Endothelial cell of umbilical vein (primary cell): ENCODE results near the gene GNA12. TPM values are rescaled to one million over a fixed set of nuclear protein-coding genes. Genes with fewer than 3 reads are reported as not detected.

Experiments
- BruUV-seq: library from RNA; stranded (reverse); fragments of 400-500 nt; replicated peaks from 2 replicates; lab custom pipeline; 2021; lab: Mats Ljungman, UMichigan
- CTCF ChIA-PET: fragments of 300-600, 350-600 bp; sonication (Branson Sonifier 250); formaldehyde crosslinking; loops from one replicate; lab custom pipeline; 2021; ENCODE audit warnings: antibody characterized with exemption, inconsistent platforms; lab: Charles Lee
- POLR2A ChIA-PET: fragments of 300-600, 350-600 bp; sonication (Branson Sonifier 250); formaldehyde crosslinking; loops from one replicate; lab custom pipeline; 2021; ENCODE audit warnings: antibody characterized with exemption, inconsistent platforms; lab: Charles Lee
- DNase-seq: peaks from one replicate; pipeline ENCODE4 v3.0.0-alpha.2; 2011; ENCODE audit warnings: low read depth, low spot score
- FAIRE-seq: peaks from 2 replicates; lab custom pipeline; 2011; peaks lifted over from hg19 to GRCh38; lab: Jason Lieb, UNC
- H2AFZ ChIP-seq: 2 replicates; pipeline ENCODE4 v1.6.0; 2012; ENCODE audit warnings: low read depth, low read length, control low read depth, inconsistent platforms
- H3K27ac ChIP-seq: 2 replicates; pipeline ENCODE4 v1.5.1; 2011; ENCODE audit warnings: low read depth, mild to moderate bottlenecking, control low read depth, low read length, moderate library complexity; ENCODE audit not compliant: insufficient read depth
- H3K27me3 ChIP-seq, 2 experiments: 2 replicates each; pipeline versions ENCODE4 v1.6.0 to v1.6.1; 2011; ENCODE audit warnings: low read length in 2 of 2, mixed read lengths in 1 of 2; ENCODE audit not compliant: control insufficient read depth in 2 of 2, insufficient read depth in 2 of 2
- H3K36me3 ChIP-seq, 2 experiments: 2 replicates in 1 of 2; 3 replicates in 1 of 2; pipeline ENCODE4 v1.5.1; 2011; ENCODE audit warnings: low read length in 2 of 2, mild to moderate bottlenecking in 1 of 2, moderate library complexity in 1 of 2; ENCODE audit not compliant: control insufficient read depth in 2 of 2, insufficient read depth in 2 of 2; ENCODE audit errors: extremely low read depth in 1 of 2
- H3K4me1 ChIP-seq: 3 replicates; pipeline ENCODE4 v1.5.1; 2011; ENCODE audit warnings: mild to moderate bottlenecking, low read length; ENCODE audit not compliant: control insufficient read depth, insufficient read depth; ENCODE audit errors: extremely low read depth
- H3K4me2 ChIP-seq: 2 replicates; pipeline ENCODE4 v1.6.1; 2011; ENCODE audit warnings: low read length, control low read depth, mixed read lengths; ENCODE audit not compliant: insufficient read depth
- H3K4me3 ChIP-seq, 3 experiments: fragments of 200-600 bp in 1 of 3; sonication (generic), shearing (Covaris generic) in 1 of 3; replicated peaks in 1 of 3; 2 replicates each; pipeline ENCODE4 v1.5.1; 2011 to 2016; ENCODE audit warnings: control low read depth in 3 of 3, low read length in 3 of 3, mild to moderate bottlenecking in 2 of 3, inconsistent platforms in 1 of 3, low read depth in 1 of 3, moderate library complexity in 1 of 3; ENCODE audit not compliant: insufficient read depth in 1 of 3
- H3K79me2 ChIP-seq: 2 replicates; pipeline ENCODE4 v1.6.0; 2012; ENCODE audit warnings: low read length, inconsistent platforms; ENCODE audit not compliant: control insufficient read depth, insufficient read depth
- H3K9ac ChIP-seq: replicated peaks from 2 replicates; pipeline ENCODE3; 2011; ENCODE audit warnings: low read length, control low read depth; ENCODE audit not compliant: insufficient read depth; ENCODE audit errors: extremely low read depth
- H3K9me1 ChIP-seq: replicated peaks from 3 replicates; pipeline ENCODE4 v1.6.0; 2011; ENCODE audit warnings: mild to moderate bottlenecking, low read length; ENCODE audit not compliant: control insufficient read depth, insufficient read depth; ENCODE audit errors: extremely low read depth
- H3K9me3 ChIP-seq: replicated peaks from 2 replicates; pipeline ENCODE4 v1.5.1; 2012; ENCODE audit warnings: low read length, inconsistent platforms; ENCODE audit not compliant: control insufficient read depth, insufficient read depth
- H4K20me1 ChIP-seq: replicated peaks from 2 replicates; pipeline ENCODE3; 2011; ENCODE audit warnings: mild to moderate bottlenecking, low read length; ENCODE audit not compliant: control insufficient read depth, insufficient read depth; ENCODE audit errors: extremely low read depth
- EZH2 ChIP-seq: IDR thresholded peaks from 2 replicates; pipeline ENCODE4 v1.6.1; 2012; ENCODE audit warnings: borderline replicate concordance, low read depth, mild to moderate bottlenecking, moderate library complexity, low read length, inconsistent platforms; ENCODE audit not compliant: severe bottlenecking
- FOS ChIP-seq: IDR thresholded peaks from 2 replicates; pipeline ENCODE4 v1.6.1; 2011; ENCODE audit warnings: mild to moderate bottlenecking, low read length, moderate library complexity, borderline replicate concordance; ENCODE audit not compliant: insufficient read depth
- GATA2 ChIP-seq: IDR thresholded peaks from 2 replicates; pipeline ENCODE4 v1.7.0; 2011; ENCODE audit warnings: low read depth, mild to moderate bottlenecking, moderate library complexity, mixed read lengths, low read length; ENCODE audit not compliant: insufficient read length, insufficient read depth
- JUN ChIP-seq: IDR thresholded peaks from 2 replicates; pipeline ENCODE4 v1.6.1; 2011; ENCODE audit warnings: borderline replicate concordance, low read depth; ENCODE audit not compliant: insufficient read length, insufficient read depth
- MYC ChIP-seq: IDR thresholded peaks from one replicate; pipeline ENCODE4 v1.6.1; 2011; ENCODE audit warnings: mild to moderate bottlenecking, low read depth, low read length
- POLR2A ChIP-seq: IDR thresholded peaks from 2 replicates; pipeline ENCODE4 v1.6.1; 2012; ENCODE audit warnings: low read depth, mild to moderate bottlenecking, control low read depth, low read length
- POLR2AphosphoS5 ChIP-seq: IDR thresholded peaks from 2 replicates; pipeline ENCODE4 v1.6.1; 2012; ENCODE audit warnings: low read depth, mild to moderate bottlenecking, control low read depth, low read length, moderate library complexity; ENCODE audit not compliant: insufficient read depth
- dilution Hi-C: fragments of 300-500 bp; cut with MboI; formaldehyde crosslinking; loops from one replicate; pipeline ENCODE4 v1.15.0; 2019; ENCODE audit warnings: low sequenced_read_pairs; ENCODE audit not compliant: extremely low pct_ligation_motif_present
- intact Hi-C: fragments of 100-400 bp; cut with micrococcal nuclease; formaldehyde crosslinking; loops from one replicate; pipeline ENCODE4 v1.10.0; 2022
- polyA plus RNA-seq, 4 experiments: library from polyadenylated mRNA; depleted of rRNA in 3 of 4; stranded (reverse) in 3 of 4; unstranded in 1 of 4; fragments of >200 nt; gene quantifications; 2 replicates each; pipeline versions ENCODE4 v1.2.1 to v1.2.3, GENCODE V29; 2011 to 2012; ENCODE audit warnings: missing spikeins in 1 of 4
- total RNA-seq: library from RNA; stranded (reverse); gene quantifications from 2 replicates; pipeline ENCODE4 v1.2.3, GENCODE V29; 2021
- TF ChIP-seq, protein P1 (sequence below): IDR thresholded peaks from 2 replicates; pipeline ENCODE4 v1.6.1; 2011; ENCODE audit not compliant: insufficient read depth, insufficient read length
- TF ChIP-seq, protein P2 (sequence below), 2 donors: IDR thresholded peaks; 1 replicate in 1 of 2; 2 replicates in 1 of 2; pipeline ENCODE4 v1.5.1; 2011; ENCODE audit warnings: low read length in 2 of 2, mild to moderate bottlenecking in 2 of 2, moderate library complexity in 2 of 2, control low read depth in 1 of 2, inconsistent platforms in 1 of 2, low read depth in 1 of 2; ENCODE audit not compliant: insufficient read depth in 1 of 2; ENCODE audit errors: extremely low read depth in 1 of 2

The GNA12 gene
- total and polyA plus RNA-seq, 2 donors (not counting 3 experiments of a cell fraction or from before 2014, with no cell fraction given), result 63.0 to 75.1 TPM

DNA sequence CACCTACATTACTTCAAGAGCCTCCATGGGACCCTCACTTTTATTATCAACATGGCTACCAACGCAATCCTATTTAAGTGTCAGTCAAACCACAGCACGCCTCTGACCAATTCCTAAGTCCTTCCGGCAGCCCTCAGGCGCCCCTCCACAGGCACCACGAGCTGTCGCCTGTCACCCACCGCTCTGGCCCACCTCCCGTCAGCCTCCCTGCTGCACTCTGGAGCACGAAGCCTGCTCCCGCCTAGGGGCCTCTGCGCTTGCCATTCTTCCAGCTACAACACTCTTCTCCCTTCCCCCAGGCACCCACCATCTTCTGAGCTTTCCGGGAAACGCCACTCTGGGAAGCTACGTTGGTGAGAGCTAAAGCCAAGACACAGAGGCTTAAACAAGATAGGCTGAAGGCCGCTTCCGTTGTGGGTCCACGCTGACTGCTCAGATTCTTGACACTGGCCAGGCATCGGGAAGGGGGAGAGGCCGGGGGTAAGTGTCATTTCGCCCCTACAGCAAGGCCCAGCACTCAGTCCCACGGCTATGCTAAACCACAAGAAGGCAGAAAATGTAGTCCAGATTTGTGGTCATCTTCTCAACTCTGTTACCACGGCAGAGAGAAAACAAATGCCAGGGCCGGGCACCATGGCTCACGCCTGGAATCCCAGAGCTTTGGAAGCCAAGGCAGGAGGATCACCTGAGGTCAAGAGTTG is 56.7 kb downstream of the GNA12 start:
- H3K9ac ChIP-seq, result no peak overlapping the region
- dilution Hi-C loops (no loop called here), intact Hi-C loops (no loop called here)
- no peaks in the 10 kb centered on the region for H3K27me3 ChIP-seq
- ChIA-PET CTCF (no interaction called here), POLR2A (interaction anchor here (0.9 kb wide), 1 partner anchor 70 kb away, joined by 3 read pairs; no protein-coding TSS in a partner anchor)
- H3K9me3 ChIP-seq, result no peaks in the 10 kb centered on the region
- TF ChIP-seq, protein P1, sequence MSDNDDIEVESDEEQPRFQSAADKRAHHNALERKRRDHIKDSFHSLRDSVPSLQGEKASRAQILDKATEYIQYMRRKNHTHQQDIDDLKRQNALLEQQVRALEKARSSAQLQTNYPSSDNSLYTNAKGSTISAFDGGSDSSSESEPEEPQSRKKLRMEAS, result no peak
- TF ChIP-seq POLR2A, result no peak
- no peak for TF ChIP-seq POLR2AphosphoS5
- no peak for TF ChIP-seq EZH2
- peaks cover 5% of the 10 kb centered on the region for H4K20me1 ChIP-seq
- H3K9me1 ChIP-seq, result no peaks in the 10 kb centered on the region
- no peak overlapping the region for H2AFZ ChIP-seq
- no peak overlapping the region for H3K4me3 ChIP-seq
- no peak overlapping the region for H3K27ac ChIP-seq
- peaks cover 12% of the 10 kb centered on the region for H3K79me2 ChIP-seq
- H3K36me3 ChIP-seq, result peaks cover 6% of the 10 kb centered on the region in 2 experiments
- no TSS peak for BruUV-seq
- peaks cover 21% of the 10 kb centered on the region for H3K4me1 ChIP-seq
- H3K4me2 ChIP-seq, result no peak overlapping the region
- DNase-seq (no peak), FAIRE-seq (no peak)

DNA sequence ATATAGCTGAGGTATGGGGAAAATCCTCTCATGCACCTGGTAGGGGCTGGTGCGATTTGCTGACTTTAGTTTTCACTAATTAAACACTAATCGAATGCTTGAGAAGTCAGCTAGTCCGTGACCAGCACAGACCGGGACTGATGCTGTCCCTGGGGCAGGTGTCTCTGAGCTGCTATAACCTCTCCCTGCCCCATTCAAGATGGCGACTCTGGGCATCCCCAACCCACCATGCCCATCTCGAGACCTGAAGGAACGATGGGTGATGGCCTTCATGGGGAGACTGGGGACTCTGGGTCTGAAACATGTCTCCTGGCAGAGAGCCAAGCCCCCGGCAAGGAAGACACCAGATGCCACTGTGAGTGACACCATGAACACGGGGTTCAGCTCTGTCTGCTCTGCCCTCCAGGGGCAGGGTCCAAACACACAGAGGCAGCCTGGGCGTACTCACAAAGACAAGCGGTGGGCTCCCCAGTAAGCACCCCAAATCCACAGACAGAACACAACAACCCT is 57.4 kb downstream of the GNA12 start:
- BruUV-seq, result no TSS peak
- Histone ChIP-seq H4K20me1 (peaks cover 5% of the 10 kb centered on the region), H3K79me2 (peaks cover 11% of the 10 kb centered on the region), H3K4me2 (no peak overlapping the region), H3K4me3 (no peak overlapping the region), H3K27ac (no peak overlapping the region), H3K4me1 (peaks cover 21% of the 10 kb centered on the region), H3K9me3 (no peaks in the 10 kb centered on the region), H3K9me1 (no peaks in the 10 kb centered on the region), H3K27me3 (no peaks in the 10 kb centered on the region), H3K9ac (no peak overlapping the region), H3K36me3 (no peaks in the 10 kb centered on the region), H2AFZ (no peak overlapping the region)
- TF ChIP-seq EZH2 (no peak), GATA2 (no peak), MYC (no peak), FOS (no peak), JUN (no peak), POLR2AphosphoS5 (no peak), POLR2A (no peak)
- TF ChIP-seq, protein P1, result no peak
- TF ChIP-seq, protein P2, sequence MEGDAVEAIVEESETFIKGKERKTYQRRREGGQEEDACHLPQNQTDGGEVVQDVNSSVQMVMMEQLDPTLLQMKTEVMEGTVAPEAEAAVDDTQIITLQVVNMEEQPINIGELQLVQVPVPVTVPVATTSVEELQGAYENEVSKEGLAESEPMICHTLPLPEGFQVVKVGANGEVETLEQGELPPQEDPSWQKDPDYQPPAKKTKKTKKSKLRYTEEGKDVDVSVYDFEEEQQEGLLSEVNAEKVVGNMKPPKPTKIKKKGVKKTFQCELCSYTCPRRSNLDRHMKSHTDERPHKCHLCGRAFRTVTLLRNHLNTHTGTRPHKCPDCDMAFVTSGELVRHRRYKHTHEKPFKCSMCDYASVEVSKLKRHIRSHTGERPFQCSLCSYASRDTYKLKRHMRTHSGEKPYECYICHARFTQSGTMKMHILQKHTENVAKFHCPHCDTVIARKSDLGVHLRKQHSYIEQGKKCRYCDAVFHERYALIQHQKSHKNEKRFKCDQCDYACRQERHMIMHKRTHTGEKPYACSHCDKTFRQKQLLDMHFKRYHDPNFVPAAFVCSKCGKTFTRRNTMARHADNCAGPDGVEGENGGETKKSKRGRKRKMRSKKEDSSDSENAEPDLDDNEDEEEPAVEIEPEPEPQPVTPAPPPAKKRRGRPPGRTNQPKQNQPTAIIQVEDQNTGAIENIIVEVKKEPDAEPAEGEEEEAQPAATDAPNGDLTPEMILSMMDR (IDR thresholded peaks at IDR 0.05; ENCODE audit: extremely low read depth in 1 of 2, insufficient read depth in 1 of 2, low read depth in 1 of 2, low read length in 2 of 2), result no peak
- CTCF ChIA-PET, result no interaction called here
- dilution Hi-C loops (no loop called here), intact Hi-C loops (no loop called here)
- no peak for FAIRE-seq
- POLR2A ChIA-PET, result interaction anchor here (0.9 kb wide), 1 partner anchor 70 kb away, joined by 3 read pairs; no protein-coding TSS in a partner anchor
- DNase-seq, result no peak
